Mammary epithelial cell (primary cell): ENCODE data around the gene CSNK1G2.

ENCODE experiments used
- CTCF ChIP-seq, 2 donors: IDR thresholded peaks in 1 of 2; conservative IDR thresholded peaks in 1 of 2; 2 replicates each; pipeline ENCODE4 v1.5.1; 2011 to 2012; ENCODE audit warnings: inconsistent platforms in 2 of 2, low read length in 2 of 2, mild to moderate bottlenecking in 2 of 2, control low read depth in 1 of 2, low read depth in 1 of 2; ENCODE audit not compliant: insufficient read depth in 1 of 2; ENCODE audit errors: extremely low read depth in 1 of 2
- EZH2 ChIP-seq: IDR thresholded peaks from 2 replicates; pipeline ENCODE4 v1.6.1; 2012; ENCODE audit warnings: low read length, inconsistent platforms, borderline replicate concordance

GRCh38 chr19:1959928-1960589 lies 19.1 kb downstream of the CSNK1G2 start:
- TF ChIP-seq CTCF (conservative IDR thresholded peaks at IDR 0.05 in 1 of 2, IDR thresholded peaks at IDR 0.05 in 1 of 2; ENCODE audit: extremely low read depth in 1 of 2, insufficient read depth in 1 of 2, low read depth in 1 of 2, low read length in 2 of 2) (no peak), EZH2 (no peak)
